Activated T-cell treated with anti-CD3 and anti-CD28 coated beads, Interleukin-2, amount 50 U/mL, for 48 hours (primary cell): ENCODE results near the gene TRIM5.
"Not testable (repeated sequence)": the region's sequence is repeated elsewhere in the genome, so short reads cannot be mapped to it uniquely, and the experiment has no call there.

ENCODE experiments used
- DNase-seq, 2 experiments: peaks; one replicate each; pipeline ENCODE4 v3.0.0-alpha.2; 2020

Gene TRIM5

DNA sequence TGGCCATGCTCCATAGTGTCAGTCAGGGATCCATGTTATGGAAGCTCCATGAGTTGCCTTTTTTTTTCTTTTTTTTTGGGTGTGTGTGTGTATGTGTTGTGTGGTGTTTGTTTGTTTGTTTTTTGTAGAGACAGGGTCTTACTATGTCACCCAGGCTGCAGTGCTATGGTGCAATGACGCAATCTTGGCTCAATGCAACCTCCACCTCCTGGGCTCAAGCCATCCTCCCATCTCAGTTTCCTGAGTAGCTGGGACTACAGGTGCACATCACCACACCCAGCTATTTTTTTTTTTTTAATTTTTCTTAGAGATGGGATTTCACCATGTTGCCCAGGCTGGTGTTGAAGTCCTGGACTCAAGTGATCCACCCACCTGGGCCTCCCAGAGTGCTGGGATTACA lies 3.6 kb upstream of the TRIM5 start:
- DNase-seq = no peak

DNA sequence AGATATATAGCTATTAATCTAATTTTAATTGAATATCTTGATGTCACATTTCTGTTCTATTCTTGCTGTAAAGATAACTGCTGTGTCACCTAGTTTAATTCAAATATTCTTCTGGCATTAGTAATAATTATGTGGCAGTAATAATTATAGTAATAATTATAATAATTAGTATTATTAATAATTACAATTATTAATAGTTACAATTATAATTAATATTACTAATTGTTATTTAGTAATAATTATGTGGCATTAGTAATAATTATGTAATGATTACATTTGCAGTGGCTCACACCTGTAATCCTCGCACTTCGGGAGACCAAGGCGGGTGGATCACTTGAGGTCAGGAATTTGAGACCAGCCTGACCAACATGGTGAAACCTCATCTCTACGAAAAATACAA lies 1.6 kb upstream of the TRIM5 start:
- DNase-seq = no peak

GRCh38 chr11:5684036-5684645 lies 733 bp downstream of the TRIM5 start:
- DNase-seq = no peak

DNA sequence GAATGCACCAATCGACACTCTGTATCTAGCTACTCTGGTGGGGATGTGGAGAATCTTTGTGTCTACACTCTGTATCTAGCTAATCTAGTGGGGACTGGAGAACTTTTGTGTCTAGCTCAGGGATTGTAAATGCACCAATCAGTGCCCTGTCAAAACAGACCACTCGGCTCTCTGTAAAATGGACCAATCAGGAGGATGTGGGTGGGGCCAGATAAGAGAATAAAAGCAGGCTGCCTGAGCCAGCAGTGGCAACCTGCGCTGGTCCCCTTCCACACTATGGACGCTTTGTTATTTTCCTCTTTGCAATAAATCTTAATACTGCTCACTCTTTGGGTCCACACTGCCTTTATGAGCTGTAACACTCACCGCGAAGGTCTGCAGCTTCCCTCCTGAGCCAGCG lies 1.3 kb downstream of the TRIM5 start:
- DNase-seq = peak; percentile 47 to 62

DNA sequence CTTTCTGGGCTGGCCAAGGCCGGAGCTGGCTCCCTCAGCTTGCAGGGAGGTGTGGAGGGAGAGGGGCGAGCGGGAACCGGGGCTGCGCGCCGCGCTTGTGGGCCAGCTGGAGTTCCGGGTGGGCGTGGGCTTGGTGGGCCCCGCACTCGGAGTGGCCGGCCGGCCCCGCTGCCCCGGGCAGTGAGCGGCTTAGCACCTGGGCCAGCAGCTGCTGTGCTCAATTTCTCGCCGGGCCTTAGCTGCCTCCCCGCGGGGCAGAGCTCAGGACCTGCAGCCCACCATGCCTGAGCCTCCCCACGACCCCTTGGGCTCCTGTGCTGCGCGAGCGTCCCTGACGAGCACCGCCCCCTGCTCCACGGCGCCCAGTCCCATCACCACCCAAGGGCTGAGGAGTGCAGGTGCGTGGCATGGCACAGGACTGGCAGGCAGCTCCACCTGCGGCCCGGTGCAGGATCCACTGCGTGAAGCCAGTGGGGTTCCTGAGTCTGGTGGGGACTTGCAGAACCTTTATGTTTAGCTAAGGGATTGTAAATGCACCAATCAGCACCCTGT lies 1.9 kb downstream of the TRIM5 start:
- not testable (repeated sequence) for DNase-seq

- no peak for DNase-seq
These were observed 5.1 kb downstream of the TRIM5 start for GRCh38 chr11:5679811-5680210.

- no peak for DNase-seq
These were observed 10.5 kb downstream of the TRIM5 start for GRCh38 chr11:5674391-5674790.

DNA sequence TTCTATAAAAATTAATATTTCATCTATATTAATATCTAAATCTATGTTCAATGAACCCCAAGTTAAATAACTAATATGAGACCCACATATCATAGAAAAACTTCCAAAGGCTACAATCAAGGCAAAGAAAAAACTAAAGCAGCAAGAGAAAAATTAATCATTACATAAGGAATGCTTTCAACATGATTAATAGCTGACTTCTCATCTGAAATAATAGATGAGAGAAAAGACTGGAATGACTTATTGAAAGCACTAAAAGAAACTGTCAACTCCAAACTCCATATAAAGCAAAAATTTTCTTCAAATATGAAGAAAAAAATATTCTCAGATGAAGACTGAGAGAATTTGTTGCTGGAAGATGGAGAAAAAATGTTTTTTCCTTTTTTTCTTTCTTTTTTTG lies 13.0 kb downstream of the TRIM5 start:
- DNase-seq = no peak

DNA sequence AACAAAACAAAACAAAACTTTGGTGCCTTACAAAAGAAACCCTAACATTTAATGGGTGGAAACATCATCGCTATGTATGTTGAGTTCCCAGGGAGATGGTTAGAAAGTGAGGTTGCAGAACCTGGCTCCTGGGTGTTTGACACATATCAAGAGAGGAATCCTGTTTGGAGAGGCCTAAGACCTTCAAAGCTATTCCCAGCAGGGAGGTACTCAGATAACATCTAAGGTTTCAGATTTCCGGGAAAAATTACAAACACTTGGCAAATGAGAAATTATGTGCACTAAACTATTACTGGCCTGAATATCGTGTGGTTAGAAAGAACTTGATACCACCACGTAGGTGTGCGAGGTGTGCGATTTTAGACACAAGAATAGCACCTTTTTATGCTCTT lies 18.5 kb downstream of the TRIM5 start:
- DNase-seq = no peak

DNA sequence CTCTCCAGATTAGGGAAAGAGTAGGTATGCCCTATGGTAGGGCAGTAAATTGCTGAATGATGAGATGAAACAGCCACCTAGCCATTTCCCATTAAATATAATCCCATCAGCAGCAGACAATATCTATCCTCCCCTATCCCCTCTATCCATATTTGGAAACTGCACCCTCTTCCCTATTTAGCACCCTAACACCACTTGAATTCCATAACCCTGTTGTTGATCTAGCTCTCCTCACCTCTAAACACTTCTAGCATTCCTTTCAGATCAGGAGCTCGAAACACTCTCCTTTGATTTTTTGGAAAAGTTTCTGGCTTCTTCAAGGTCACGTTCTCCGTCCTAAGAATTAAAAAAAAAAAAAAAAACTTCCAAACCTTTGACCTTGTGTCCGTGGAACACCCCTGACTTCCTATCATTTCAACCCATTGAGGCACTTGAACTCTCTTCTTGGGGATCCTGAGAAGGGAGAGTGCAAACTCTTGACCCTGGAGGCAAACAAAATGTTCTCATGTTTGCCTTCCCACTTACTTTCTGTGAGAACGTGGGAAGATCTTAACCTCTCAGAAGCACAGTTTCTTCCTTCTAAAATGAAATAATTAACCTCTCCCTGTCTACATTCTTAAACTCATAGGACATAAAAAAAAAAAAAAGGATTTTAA lies 19.0 kb downstream of the TRIM5 start:
- no peak for DNase-seq

- DNase-seq = no peak
These were observed 19.8 kb downstream of the TRIM5 start for GRCh38 chr11:5665051-5665570.

DNA sequence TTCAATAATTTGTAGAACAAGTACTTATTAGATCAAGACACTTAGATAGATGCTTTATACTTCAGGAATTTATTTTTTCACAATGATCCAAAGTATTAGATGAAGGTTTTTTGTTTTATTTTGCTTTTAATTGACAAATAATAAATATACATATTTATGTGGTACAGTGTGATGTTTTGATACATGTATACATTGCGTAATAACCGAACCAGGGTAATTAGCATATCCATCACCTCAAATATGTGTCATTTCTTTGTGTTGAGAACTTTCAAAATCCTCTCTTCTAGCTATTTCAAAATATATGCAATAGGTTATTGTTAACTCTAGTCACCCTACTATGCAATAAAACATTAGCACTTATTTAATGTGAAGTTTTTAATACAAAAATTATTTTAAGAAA lies 21.4 kb downstream of the TRIM5 start:
- no peak for DNase-seq

- no peak for DNase-seq
These were observed 26.6 kb downstream of the TRIM5 start for GRCh38 chr11:5658318-5658717.

GRCh38 chr11:5656956-5657355 lies 27.9 kb downstream of the TRIM5 start:
- DNase-seq = not testable (repeated sequence)

DNA sequence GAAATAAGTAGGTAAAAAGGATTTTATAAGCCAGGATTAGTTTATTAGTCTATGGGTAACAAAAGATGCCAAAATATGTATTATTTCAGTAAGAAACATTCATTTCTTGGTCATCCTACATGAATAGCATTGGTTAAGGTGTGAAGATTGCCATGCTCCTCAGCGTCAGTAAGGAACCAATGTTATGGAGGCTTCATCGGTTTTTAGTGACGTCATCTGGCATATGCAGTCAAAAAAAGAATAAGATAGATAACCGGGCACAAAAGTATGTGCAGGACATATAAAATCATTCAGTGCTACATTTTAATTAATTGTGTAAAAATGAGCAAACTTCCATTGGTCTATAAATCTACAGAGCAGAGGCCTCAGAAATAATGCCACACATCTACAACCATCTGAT lies 29.4 kb downstream of the TRIM5 start:
- no peak for DNase-seq

- DNase-seq = no peak
These were observed 38.7 kb downstream of the TRIM5 start for GRCh38 chr11:5646139-5646538.

DNA sequence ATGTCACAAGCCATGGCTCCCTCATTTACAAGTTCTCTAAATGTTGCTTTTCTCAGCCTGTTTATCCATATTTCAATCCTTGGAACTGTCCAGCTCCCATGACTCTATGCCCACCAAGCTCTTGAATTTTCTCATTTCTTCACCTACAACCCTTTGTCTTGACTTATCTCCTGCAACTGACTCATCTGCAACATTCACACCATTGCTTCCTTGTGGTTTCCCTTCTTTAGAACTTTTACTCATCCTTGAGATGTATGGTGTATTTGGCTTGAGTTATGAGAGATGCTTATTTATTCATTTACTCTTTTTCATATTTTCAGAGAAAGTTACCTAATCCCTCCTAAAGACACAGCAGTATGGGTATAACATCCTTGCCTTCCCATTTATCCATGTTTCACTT lies 41.3 kb downstream of the TRIM5 start:
- no peak for DNase-seq

- DNase-seq = no peak
These were observed 44.9 kb downstream of the TRIM5 start for GRCh38 chr11:5639953-5640352.

DNA sequence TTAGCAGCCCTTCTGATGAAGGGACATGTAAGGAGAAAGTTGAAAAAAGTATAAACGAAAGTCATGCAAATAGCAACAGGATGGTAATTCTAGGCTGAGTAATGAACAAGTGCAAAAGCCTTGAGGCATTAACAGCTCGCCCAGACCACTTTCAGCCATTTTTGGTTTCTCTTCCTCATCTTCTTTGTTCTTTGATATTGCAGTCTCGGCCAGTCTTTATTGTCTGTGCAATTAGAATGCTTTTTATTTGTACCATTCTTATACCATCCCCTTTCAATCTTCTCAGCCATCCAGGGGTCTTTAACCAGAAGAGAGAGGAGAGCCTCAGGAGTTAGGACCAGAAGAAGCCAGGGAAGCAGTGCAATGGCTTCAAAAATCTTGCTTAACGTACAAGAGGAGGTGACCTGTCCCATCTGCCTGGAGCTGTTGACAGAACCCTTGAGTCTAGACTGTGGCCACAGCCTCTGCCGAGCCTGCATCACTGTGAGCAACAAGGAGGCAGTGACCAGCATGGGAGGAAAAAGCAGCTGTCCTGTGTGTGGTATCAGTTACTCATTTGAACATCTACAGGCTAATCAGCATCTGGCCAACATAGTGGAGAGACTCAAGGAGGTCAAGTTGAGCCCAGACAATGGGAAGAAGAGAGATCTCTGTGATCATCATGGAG lies 52.8 kb downstream of the TRIM5 start:
- no peak for DNase-seq

DNA sequence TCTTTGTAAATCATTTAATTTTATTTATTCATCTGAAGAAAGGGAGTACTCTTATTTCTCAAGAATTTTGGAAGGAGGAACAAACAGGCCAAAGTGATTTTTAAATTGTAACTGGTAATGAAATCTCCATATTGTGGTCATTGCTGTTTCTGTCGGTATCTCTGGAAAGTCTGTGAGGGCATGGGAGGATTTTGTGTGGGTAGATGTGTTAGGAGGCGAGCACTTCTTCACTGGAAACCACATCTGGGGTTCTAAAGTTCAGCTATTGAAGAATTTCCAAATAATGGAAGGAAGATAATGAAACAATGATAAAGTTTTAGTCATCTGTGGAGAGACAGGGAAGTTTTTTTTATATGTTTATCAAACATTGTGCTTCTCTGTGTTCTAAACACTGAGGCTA lies 53.5 kb downstream of the TRIM5 start:
- no peak for DNase-seq

DNA sequence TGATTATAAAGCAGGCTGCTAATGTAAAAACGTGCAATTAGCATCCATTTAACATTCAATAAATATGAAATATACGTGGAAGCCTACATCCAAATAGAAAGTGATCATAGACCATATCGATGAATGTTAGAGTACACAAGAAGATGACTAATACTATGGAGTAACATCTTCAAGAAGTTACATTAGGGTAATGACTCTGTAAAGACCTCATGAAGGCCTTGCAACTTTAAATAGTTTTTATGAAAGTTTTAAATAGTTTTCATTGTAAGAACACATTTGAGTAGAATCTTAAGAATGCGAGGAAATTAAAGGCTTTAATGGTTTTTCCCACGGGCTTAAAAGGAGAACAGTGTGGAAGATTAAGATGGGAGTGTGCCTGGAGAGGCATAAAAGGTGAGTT lies 58.7 kb downstream of the TRIM5 start:
- no peak for DNase-seq

GRCh38 chr11:5625281-5625680 lies 59.6 kb downstream of the TRIM5 start:
- DNase-seq = no peak

GRCh38 chr11:5624489-5625279 lies 60.2 kb downstream of the TRIM5 start, which contains the start of gene TRIM34:
Gene TRIM34 (plus strand): TSS chr11:5625001. CDS start chr11:5632332, 7,331 bp downstream.
- DNase-seq = peak; percentile 62 to 65
